Cardiac muscle cell (in vitro differentiated cells and primary cell): ENCODE data around the gene TTN. TPM values are rescaled to one million over a fixed set of nuclear protein-coding genes. Genes with fewer than 3 reads are reported as not detected.

Source experiments
- DNase-seq, 2 donors: peaks; one replicate each; pipeline versions ENCODE4 v3.0.0 to v3.0.0-alpha.2; 2010 to 2017; ENCODE audit warnings: low read depth in 1 of 2, low spot score in 1 of 2
- H3K27ac ChIP-seq: fragments of 200-600 bp; sonication (generic); 2 replicates; pipeline ENCODE4 v1.5.1; 2016
- H3K27me3 ChIP-seq: fragments of 200-600 bp; sonication (generic); 2 replicates; pipeline ENCODE4 v1.6.0; 2016; ENCODE audit warnings: control low read depth
- H3K36me3 ChIP-seq: fragments of 200-600 bp; sonication (generic); 2 replicates; pipeline ENCODE4 v1.5.1; 2016; ENCODE audit warnings: control low read depth
- H3K4me1 ChIP-seq: fragments of 200-600 bp; sonication (generic); 2 replicates; pipeline ENCODE4 v1.8.1; 2017; ENCODE audit warnings: low read depth, mild to moderate bottlenecking, mixed run types
- H3K4me3 ChIP-seq: fragments of 200-600 bp; sonication (generic); 2 replicates; pipeline ENCODE4 v1.5.1; 2016; ENCODE audit warnings: mild to moderate bottlenecking
- H3K9me3 ChIP-seq: fragments of 200-600 bp; sonication (generic); 2 replicates; pipeline ENCODE4 v1.5.1; 2017; ENCODE audit warnings: low read depth, mild to moderate bottlenecking, control low read depth
- polyA plus RNA-seq: library from polyadenylated mRNA; unstranded; fragments of >200 nt; fragmentation: Nextera tagmentation; extraction: Ambion mirVana; gene quantifications from 2 replicates; pipeline ENCODE4 v1.2.1, GENCODE V29; 2016
- total RNA-seq: library from RNA; depleted of rRNA; stranded (reverse); fragments of >200 nt; gene quantifications from 2 replicates; pipeline ENCODE4 v1.2.3, GENCODE V29; 2016
- TF ChIP-seq, protein P1 (sequence below): IDR thresholded peaks from 2 replicates; pipeline ENCODE4 v1.5.1; 2012; ENCODE audit warnings: low read depth, mild to moderate bottlenecking, low read length

The TTN gene
- total and polyA plus RNA-seq, 2 experiments from 2014 or later: 1,208 to 1,214 TPM

DNA sequence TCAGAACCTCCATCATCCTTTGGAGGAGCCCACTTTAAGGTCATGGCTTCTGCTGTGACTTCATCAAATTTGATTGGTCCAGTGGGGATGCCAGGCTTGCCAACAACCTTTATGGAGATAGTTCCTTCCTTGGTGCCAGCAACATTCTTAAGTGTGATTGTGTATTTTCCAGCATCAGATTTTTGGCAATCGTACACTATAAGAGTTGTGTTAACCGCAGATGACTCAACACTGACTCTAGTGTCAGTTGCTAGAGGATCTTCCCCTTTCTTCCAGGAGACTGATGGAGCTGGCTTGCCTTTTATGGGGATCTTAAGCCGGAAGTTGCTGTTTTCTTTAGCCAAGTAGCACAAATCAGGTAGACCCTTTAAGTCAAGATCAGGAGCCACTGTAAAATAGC is 228.2 kb downstream of the TTN start:
- peak in 1 of 2 donors; percentile 8 for DNase-seq
- H3K4me3 ChIP-seq: no peak overlapping the region
- no peaks in the 10 kb centered on the region for H3K27me3 ChIP-seq
- H3K9me3 ChIP-seq: no peaks in the 10 kb centered on the region
- peaks cover 100% of the 10 kb centered on the region for H3K36me3 ChIP-seq
- TF ChIP-seq, protein P1, sequence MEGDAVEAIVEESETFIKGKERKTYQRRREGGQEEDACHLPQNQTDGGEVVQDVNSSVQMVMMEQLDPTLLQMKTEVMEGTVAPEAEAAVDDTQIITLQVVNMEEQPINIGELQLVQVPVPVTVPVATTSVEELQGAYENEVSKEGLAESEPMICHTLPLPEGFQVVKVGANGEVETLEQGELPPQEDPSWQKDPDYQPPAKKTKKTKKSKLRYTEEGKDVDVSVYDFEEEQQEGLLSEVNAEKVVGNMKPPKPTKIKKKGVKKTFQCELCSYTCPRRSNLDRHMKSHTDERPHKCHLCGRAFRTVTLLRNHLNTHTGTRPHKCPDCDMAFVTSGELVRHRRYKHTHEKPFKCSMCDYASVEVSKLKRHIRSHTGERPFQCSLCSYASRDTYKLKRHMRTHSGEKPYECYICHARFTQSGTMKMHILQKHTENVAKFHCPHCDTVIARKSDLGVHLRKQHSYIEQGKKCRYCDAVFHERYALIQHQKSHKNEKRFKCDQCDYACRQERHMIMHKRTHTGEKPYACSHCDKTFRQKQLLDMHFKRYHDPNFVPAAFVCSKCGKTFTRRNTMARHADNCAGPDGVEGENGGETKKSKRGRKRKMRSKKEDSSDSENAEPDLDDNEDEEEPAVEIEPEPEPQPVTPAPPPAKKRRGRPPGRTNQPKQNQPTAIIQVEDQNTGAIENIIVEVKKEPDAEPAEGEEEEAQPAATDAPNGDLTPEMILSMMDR: no peak
- no peaks in the 10 kb centered on the region for H3K4me1 ChIP-seq
- peak overlapping the region; percentile 34 for H3K27ac ChIP-seq

GRCh38 chr2:178574789-178575188 is 232.4 kb downstream of the TTN start:
- no peaks in the 10 kb centered on the region for H3K27me3 ChIP-seq
- no peak for DNase-seq
- TF ChIP-seq, protein P1: no peak
- peak overlapping the region; percentile 19 for H3K27ac ChIP-seq
- peaks cover 100% of the 10 kb centered on the region for H3K36me3 ChIP-seq
- H3K4me3 ChIP-seq: no peak overlapping the region
- no peaks in the 10 kb centered on the region for H3K9me3 ChIP-seq
- no peaks in the 10 kb centered on the region for H3K4me1 ChIP-seq

DNA sequence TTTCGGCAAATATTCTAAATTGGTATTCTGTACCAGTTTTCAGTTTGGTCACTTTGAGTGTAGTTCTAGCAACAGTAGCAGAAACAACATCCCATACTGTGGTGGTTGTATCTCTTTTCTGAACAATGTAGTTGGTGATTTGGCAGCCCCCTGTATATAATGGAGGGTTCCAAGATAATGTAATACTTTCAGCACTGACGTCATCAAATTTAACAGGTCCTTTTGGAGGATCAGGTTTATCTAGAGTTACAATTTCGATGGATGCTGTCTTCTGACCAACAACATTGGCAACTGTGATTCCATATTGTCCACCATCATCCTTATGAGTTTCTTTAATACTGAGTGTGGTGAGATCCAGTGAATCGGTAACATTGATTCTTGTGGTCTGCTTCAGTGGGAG is 239.0 kb downstream of the TTN start:
- Histone ChIP-seq H3K36me3 (peaks cover 100% of the 10 kb centered on the region), H3K9me3 (no peaks in the 10 kb centered on the region), H3K4me3 (no peak overlapping the region), H3K27ac (peak overlapping the region; percentile 42), H3K4me1 (no peaks in the 10 kb centered on the region), H3K27me3 (no peaks in the 10 kb centered on the region)
- DNase-seq: no peak
- TF ChIP-seq, protein P1: no peak

- Histone ChIP-seq H3K27ac (peak overlapping the region; percentile 13), H3K4me3 (no peak overlapping the region), H3K36me3 (peaks cover 100% of the 10 kb centered on the region), H3K9me3 (no peaks in the 10 kb centered on the region), H3K4me1 (no peaks in the 10 kb centered on the region), H3K27me3 (no peaks in the 10 kb centered on the region)
- TF ChIP-seq, protein P1: no peak
- DNase-seq: peak in 1 of 2 donors; percentile 37
Measured at GRCh38 chr2:178553047-178553446, 254.2 kb downstream of the TTN start.

DNA sequence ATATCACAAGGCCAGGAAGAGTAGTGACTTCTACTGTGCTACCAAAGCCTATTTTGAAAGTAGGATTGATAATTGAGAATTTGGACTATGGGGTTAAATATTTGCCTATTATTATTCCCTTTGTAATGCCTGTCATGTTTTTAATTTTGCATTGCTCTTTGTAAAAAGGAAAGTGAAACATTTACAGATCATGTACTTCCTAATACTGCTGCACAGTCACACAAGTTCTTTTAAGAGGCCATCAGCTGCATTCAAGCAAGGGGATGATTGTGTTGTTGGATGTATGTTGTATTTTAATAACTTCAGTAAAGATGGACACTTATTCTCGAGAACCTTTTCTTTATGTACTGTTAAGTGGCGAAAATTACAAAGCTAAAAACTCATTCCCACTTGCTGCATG is 256.9 kb downstream of the TTN start:
- H3K4me1 ChIP-seq: no peaks in the 10 kb centered on the region
- H3K9me3 ChIP-seq: no peaks in the 10 kb centered on the region
- no peaks in the 10 kb centered on the region for H3K27me3 ChIP-seq
- TF ChIP-seq, protein P1: no peak
- H3K36me3 ChIP-seq: peaks cover 100% of the 10 kb centered on the region
- peak overlapping the region; percentile 0 for H3K27ac ChIP-seq
- DNase-seq: no peak
- H3K4me3 ChIP-seq: no peak overlapping the region

GRCh38 chr2:178542569-178542968 is 264.7 kb downstream of the TTN start:
- Histone ChIP-seq H3K9me3 (no peaks in the 10 kb centered on the region), H3K27ac (peak overlapping the region; percentile 48), H3K4me1 (no peaks in the 10 kb centered on the region), H3K36me3 (peaks cover 100% of the 10 kb centered on the region), H3K4me3 (no peak overlapping the region), H3K27me3 (no peaks in the 10 kb centered on the region)
- DNase-seq: no peak
- TF ChIP-seq, protein P1: no peak
